SW 1271 (cell line): ENCODE measurements around the gene PLEKHN1.
A peak's percentile ranks its signal among the peaks of the same experiment; 100 is the strongest.

Experiments
- DNase-seq, 2 experiments: peaks; one replicate each; lab custom pipeline; 2025; lab: John Stamatoyannopoulos, UW

The PLEKHN1 gene, protein sequence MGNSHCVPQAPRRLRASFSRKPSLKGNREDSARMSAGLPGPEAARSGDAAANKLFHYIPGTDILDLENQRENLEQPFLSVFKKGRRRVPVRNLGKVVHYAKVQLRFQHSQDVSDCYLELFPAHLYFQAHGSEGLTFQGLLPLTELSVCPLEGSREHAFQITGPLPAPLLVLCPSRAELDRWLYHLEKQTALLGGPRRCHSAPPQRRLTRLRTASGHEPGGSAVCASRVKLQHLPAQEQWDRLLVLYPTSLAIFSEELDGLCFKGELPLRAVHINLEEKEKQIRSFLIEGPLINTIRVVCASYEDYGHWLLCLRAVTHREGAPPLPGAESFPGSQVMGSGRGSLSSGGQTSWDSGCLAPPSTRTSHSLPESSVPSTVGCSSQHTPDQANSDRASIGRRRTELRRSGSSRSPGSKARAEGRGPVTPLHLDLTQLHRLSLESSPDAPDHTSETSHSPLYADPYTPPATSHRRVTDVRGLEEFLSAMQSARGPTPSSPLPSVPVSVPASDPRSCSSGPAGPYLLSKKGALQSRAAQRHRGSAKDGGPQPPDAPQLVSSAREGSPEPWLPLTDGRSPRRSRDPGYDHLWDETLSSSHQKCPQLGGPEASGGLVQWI

DNA sequence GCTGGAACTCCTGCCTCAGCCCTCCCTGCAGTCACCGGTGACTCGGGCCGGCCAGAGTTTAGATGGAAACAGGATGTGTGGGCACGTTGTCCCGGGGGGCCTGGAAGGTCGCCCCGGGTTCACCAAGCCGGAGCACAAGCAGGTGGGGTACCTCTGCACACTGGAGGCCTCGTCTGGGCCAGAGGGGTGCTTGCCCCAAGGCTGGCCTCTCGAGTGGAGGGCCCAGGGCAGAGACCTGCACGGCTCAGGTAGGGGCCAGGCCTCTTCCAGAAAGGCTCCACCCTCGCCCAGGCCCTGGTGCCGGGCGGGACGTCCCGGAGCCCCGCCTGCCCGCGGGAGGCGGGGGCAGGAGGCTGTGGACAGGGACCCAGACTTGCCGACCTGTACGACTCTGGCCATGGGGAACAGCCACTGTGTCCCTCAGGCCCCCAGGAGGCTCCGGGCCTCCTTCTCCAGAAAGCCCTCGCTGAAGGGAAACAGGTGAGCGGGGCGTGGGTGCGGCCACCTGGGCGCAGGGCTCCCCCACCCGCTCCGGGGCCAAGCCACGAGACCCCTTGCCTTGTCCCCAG lies at the start of gene PLEKHN1:
Gene PLEKHN1, plus strand, starts transcription at position 348 of the 569 bp plus-strand sequence. Its CDS starts 50 bp downstream, at position 398.
- DNase-seq: peak; percentile 46 to 67

- DNase-seq: no peak
These were observed 49.2 kb upstream of the PLEKHN1 start for GRCh38 chr1:917076-917459.

- no peak for DNase-seq
These were observed 48.7 kb upstream of the PLEKHN1 start for GRCh38 chr1:917466-918091.

DNA sequence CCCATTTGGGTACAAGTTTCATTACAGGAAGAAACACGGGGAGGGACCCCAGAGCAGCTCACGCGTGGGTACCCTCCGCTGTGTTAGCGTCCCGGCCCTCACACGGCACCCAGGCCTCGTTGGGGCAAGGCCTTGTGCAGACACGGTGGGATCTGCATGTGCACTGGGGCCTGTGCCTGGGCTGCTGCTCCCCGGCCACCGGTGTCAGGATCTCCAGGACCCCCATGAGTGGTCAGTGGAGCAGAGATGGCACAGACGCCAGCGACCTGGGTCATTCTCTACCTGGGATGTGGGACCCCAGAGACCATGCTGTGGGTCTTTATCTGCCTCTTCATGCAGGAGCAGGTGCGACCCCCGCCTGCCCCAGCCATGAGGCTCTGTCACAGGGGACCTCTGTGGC lies 47.9 kb upstream of the PLEKHN1 start:
- DNase-seq: no peak

- DNase-seq: no peak
These were observed 47.4 kb upstream of the PLEKHN1 start for GRCh38 chr1:918843-919242.

- DNase-seq: no peak
These were observed 46.9 kb upstream of the PLEKHN1 start for GRCh38 chr1:919271-919872.

GRCh38 chr1:920010-920409 lies 46.3 kb upstream of the PLEKHN1 start:
- DNase-seq: no peak

DNA sequence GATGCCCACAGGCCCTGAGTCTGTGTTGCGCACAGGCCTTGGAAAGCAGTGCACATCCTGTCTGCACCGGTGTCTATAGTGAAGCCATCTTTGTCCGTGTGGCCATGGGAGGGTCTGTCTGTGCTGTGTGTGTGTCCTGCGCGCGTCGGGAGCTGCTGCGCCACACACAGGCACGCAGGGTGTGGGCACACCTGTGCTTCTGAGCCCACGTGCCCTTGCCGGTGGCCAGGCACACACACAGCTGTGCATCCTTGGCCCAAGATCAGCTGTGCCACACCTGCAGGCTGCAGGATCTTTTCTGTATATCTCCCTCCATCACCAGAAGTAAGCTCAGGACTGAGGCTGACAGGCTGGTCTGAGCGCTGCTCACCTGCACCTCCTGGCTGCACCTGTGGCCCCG lies 45.8 kb upstream of the PLEKHN1 start:
- no peak for DNase-seq

DNA sequence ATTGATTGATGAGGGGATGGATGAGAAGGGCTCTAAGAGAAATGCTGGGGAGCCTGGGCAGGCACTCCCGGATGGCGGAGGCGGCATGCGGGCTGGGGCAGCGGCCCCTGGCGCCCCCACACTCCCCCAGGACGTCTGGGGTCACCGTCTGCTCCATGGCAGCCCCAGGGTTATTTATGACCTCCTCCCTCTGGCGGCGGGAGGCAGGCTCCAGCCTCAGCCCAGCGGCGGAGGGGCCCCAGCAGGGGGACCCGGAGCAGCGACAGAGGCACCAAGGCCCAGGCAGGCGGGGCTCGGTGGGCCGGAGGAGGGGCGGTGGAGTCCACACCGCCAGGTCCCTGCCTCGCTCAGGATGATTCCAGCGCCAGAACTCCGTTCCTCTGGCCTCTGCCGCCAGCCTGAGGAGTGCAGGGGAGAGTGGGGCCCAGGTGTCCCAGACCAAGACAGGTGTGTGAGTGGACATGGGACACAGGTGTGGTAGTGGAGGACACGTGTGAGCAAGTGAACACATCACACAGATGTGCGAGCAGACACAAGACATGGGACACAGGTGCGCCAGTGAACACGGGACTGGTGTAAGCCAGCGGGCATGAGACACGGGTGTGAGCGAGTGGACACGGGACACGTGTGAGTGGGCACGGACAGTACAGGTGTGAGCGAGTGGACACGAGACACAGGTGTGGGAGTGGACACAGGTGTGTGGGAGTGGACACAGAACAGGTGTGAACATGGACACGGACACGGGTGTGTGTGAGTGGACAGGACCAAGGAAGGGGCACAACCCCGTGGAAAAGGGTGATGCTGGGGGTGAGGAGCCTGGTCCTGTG lies 45.1 kb upstream of the PLEKHN1 start:
- peak; percentile 30 for DNase-seq

- DNase-seq: peak in 1 of 2 experiments; percentile 30
These were observed 42.9 kb upstream of the PLEKHN1 start, which contains the start of gene SAMD11 for GRCh38 chr1:923131-923990. SAMD11 (plus strand) TSS chr1:923923; CDS start chr1:924432, 509 bp downstream.

- no peak for DNase-seq
These were observed 42.2 kb upstream of the PLEKHN1 start for GRCh38 chr1:923991-924655.

GRCh38 chr1:924656-925560 lies 41.4 kb upstream of the PLEKHN1 start:
- no peak for DNase-seq

- DNase-seq: no peak
These were observed 40.5 kb upstream of the PLEKHN1 start for GRCh38 chr1:925561-926421.

DNA sequence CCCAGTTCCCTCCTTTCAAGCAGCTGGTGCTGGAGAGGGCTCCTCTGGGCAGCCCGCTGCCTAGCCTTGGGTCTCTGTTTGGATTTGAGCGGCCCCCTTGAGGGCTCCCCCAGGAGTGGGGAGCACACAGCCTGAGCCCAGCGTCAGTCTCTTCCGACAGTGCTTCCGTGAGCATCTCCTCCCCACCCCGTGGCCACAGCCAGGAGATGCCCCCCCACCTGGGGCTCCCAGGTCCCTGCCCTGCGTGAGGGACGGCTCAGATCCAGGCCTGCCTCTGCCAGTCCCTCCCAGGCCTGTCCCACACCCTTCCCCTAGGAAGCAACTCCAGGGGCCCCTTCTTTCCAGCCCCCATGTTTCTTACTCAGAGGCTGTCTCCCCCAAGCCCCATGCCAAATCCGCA lies 39.0 kb upstream of the PLEKHN1 start:
- no peak for DNase-seq

DNA sequence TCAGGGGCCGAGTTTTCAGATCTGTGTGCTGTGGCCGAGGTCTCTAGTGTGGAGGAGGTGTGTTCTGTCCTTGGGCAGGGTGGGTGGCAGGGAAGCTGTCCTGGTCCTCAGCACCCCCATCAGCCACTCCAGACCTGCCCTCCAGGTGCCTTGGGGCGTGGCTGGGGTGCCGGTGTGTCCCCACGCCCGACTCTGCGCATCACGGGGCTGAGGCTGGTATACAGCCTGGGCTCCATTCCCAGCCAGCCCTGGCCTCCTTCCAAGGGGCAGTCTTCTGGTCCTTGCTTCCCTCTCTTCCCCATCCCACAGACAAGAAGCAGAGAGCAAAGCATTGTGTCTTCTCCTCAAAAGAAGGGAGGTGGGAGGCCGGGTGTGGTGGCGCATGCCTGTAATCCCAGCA lies 38.5 kb upstream of the PLEKHN1 start:
- DNase-seq: no peak

GRCh38 chr1:928825-929661 lies 37.2 kb upstream of the PLEKHN1 start:
- no peak for DNase-seq
